MM.1S (cell line): ENCODE data around the gene TRAF3.
"Not testable (repeated sequence)": the region's sequence is repeated elsewhere in the genome, so short reads cannot be mapped to it uniquely, and the experiment has no call there.

ENCODE experiments used
- EZH2 ChIP-seq: fragments of 300-600 bp; sonication (generic); optimal IDR thresholded peaks from 2 replicates; pipeline ENCODE3; 2017; ENCODE audit warnings: low read depth, mild to moderate bottlenecking, antibody characterized with exemption, low read length, mixed read lengths
- TF ChIP-seq, protein P1 (sequence below): fragments of 300-600 bp; sonication (generic); IDR thresholded peaks from 2 replicates; pipeline ENCODE4 v1.5.1; 2016; ENCODE audit warnings: antibody characterized with exemption, low read length, mixed read lengths

GRCh38 chr14:102877511-102877910 is 100.3 kb downstream of the TRAF3 start:
- TF ChIP-seq, protein P1, sequence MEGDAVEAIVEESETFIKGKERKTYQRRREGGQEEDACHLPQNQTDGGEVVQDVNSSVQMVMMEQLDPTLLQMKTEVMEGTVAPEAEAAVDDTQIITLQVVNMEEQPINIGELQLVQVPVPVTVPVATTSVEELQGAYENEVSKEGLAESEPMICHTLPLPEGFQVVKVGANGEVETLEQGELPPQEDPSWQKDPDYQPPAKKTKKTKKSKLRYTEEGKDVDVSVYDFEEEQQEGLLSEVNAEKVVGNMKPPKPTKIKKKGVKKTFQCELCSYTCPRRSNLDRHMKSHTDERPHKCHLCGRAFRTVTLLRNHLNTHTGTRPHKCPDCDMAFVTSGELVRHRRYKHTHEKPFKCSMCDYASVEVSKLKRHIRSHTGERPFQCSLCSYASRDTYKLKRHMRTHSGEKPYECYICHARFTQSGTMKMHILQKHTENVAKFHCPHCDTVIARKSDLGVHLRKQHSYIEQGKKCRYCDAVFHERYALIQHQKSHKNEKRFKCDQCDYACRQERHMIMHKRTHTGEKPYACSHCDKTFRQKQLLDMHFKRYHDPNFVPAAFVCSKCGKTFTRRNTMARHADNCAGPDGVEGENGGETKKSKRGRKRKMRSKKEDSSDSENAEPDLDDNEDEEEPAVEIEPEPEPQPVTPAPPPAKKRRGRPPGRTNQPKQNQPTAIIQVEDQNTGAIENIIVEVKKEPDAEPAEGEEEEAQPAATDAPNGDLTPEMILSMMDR: not testable (repeated sequence)
- not testable (repeated sequence) for TF ChIP-seq EZH2
